Hematopoietic multipotent progenitor cell treated with erythropoietin and hydrocortisone succinate and interleukin-3 and kit ligand, for 6 days (in vitro differentiated cells): Measurements from ENCODE around the gene ENDOU.

Experiments used
- DNase-seq: peaks from one replicate; pipeline ENCODE4 v3.0.0-alpha.2; 2015

ENDOU gene

GRCh38 chr12:47755655-47756562, 30.6 kb upstream of the ENDOU start:
- no peak for DNase-seq

DNA sequence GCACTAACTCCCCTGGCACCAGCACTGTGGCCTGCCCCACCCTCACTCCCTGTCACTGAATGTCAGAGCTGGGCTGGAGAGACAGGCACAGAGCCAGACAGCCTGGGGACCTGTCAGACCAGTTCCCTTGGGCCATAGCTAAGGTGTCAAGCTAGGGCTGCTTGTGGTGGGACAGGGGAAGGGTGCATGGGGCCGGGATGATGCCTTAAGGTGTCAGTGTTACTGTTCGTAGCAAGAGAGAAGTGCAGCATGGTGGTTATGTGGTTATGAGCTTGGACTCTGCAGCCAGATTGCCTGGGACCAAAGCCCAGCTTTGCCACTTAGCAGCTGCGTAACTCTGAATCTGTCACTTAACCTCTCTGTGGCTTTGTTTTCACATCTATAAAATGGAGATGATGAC, 29.6 kb upstream of the ENDOU start:
- peak; percentile 44 for DNase-seq

DNA sequence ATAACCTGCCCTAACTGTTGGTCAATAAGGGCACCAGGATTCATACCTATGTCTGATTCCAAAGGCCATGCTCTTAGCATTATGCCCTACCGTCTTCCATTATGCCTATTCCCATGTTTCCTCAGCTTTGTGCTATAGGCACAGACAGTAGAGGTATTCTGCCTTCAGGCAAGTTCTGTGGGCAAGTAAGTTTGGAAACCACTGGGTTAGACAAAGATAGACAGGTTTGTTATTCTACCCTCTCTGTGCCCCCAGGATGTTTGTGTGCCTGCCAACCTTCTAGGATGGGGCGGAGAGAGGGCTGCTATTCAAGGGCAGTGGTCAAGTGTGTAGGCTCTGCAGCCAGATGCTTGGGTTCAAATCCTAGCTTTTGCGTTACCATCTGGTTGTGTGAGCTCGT, 28.8 kb upstream of the ENDOU start:
- no peak for DNase-seq

DNA sequence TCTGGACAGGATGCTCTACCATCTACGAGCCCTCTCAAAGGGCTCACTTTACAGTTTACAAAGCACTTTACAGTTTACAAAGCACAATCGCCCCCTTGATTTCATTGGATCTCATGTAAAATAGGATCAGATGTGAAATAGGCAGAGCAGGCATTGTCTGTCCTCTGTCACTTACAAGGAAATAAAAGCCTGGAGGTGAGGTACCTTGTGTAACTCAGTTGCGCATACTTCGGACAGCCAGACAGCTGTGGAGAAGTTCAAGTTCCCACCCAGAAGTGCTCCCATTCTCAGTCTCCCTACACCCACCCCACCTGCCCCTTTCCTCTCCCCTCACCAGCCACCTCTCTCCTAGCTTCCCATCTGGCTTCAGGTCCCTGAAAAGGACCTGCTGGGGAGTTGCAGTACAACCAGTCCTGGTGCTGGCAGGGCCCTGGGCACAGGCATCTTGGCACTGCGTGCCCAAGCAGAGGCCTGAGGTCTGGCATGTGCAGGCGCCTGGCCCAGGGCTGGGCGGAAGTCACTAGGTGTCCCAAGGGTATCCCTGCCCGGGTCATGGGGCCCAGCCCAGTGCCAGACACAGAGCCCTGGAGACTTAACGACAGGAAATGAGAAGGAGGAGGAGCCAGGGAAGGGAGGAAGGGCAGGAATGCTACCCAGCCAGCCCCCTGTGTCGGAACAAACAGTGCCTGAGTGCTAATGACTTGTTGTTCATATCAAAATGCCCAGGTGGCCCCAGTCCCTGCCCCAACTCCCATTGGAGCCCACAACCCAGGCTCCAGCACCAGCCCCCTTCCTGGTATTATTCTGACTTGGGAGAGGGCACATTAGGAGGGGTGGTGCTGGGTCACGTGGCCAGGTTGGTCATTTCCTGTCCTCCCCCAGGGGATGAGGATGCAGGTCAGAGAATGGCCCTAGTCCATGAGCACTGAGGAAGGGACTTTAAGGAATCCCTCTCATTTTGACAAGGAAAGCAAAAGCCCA, 28.0 kb upstream of the ENDOU start:
- DNase-seq: no peak

DNA sequence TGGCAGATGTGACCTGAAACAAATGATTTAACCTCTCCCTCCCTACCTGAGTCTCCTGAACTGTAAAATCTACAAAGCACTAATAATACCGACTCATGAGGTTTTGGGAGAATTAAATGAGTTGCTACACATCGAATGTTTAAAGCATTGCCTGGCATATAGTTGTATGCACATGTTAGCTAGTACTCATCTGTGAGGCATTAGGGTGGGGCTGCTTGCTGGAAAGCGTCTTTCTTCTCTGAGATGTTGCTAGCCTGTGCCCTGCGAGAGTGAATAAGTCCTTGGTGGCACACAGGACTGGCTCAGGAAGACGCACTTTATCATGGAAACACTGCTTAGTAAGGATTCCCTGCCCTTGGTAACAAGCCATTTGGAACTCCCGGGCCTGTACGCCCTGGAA, 27.3 kb upstream of the ENDOU start:
- DNase-seq: no peak

GRCh38 chr12:47752121-47752520, 26.8 kb upstream of the ENDOU start:
- DNase-seq: no peak

GRCh38 chr12:47751561-47751960, 26.3 kb upstream of the ENDOU start:
- no peak for DNase-seq

GRCh38 chr12:47750916-47751470, 25.7 kb upstream of the ENDOU start:
- no peak for DNase-seq

DNA sequence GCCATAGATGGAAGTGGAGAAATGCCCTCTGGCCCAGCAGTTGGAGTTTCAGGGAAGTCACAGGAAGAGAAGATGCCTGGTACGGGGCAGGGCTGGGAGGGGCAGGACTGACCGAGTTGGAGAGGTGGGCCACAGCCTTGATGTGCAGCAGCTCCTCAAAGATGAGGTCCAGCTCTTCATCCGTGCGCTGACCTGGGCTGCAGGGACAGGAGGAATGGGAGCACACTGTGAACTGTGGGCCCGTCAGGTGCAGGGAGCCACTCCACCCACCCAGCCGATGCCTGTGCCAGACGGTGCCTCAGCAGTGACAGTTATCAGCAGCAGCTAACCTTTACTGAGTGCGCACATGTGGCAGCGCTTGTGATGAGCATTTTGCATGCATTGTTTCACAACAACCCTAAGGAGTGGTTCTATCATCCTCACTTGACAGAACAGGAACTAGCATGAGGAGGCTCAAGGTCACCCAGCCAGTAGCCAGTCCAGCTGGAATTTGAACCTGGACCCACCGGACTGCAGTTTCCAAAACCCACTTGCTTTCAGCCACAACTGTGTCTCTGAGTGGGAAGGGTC, 25.0 kb upstream of the ENDOU start:
- DNase-seq: peak; percentile 26

DNA sequence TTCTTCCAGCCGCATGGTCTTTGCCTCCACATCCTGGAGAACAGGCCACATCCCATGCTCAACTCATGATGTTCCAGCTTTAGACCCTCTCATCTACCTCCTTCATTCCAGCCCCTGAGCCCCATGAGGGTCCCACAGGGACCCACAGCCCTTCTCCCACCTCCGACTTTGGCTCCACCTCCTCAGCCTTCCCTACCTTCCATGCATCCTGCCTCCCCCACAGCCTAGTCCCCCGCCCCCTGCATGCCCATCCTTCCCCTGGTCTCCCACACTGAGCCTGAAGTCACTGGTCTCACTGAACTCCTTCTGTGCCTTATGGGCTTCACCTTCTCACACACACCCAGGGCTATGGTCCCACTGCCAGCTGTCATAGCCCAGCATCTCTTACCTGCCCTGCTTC, 23.6 kb upstream of the ENDOU start:
- no peak for DNase-seq

DNA sequence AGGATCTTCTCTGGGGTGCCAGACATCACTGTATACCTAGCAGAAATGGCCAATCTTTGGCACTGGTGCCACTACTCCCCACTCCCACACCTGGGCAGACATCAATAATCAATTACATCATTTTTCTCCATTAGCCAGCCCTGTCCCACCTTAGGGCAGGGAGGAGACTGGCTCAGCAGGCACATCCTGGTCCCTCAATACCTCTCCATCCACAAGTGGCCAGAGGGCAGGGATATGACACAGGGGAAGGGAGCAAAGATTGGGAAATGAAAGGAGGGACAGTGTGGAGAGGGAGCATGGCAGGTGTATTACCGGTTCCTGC, 23.2 kb upstream of the ENDOU start:
- no peak for DNase-seq

GRCh38 chr12:47747596-47748506, 22.6 kb upstream of the ENDOU start:
- no peak for DNase-seq

DNA sequence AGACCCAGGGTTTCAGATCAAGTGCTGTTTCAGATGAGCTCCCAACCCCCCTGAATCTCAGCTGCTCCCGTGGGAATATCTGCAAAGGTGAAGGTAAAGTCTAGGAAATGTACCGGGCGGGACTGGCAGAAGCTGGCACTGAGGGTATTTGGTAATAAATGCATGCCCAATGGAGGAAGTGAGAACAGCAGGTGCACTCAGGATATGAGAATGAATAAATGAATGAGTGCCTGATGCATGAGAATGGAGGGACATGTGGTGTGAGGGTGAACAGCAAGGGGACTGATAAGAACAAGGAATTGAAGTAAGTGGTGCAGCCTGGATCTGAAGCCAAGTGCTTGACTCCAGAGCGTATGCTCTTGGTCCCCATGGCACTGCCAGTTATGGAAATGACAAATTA, 21.8 kb upstream of the ENDOU start:
- no peak for DNase-seq

- DNase-seq: no peak
Measured at GRCh38 chr12:47746523-47746922, 21.2 kb upstream of the ENDOU start.

GRCh38 chr12:47746073-47746472, 20.8 kb upstream of the ENDOU start:
- no peak for DNase-seq

GRCh38 chr12:47745485-47746041, 20.3 kb upstream of the ENDOU start:
- no peak for DNase-seq

DNA sequence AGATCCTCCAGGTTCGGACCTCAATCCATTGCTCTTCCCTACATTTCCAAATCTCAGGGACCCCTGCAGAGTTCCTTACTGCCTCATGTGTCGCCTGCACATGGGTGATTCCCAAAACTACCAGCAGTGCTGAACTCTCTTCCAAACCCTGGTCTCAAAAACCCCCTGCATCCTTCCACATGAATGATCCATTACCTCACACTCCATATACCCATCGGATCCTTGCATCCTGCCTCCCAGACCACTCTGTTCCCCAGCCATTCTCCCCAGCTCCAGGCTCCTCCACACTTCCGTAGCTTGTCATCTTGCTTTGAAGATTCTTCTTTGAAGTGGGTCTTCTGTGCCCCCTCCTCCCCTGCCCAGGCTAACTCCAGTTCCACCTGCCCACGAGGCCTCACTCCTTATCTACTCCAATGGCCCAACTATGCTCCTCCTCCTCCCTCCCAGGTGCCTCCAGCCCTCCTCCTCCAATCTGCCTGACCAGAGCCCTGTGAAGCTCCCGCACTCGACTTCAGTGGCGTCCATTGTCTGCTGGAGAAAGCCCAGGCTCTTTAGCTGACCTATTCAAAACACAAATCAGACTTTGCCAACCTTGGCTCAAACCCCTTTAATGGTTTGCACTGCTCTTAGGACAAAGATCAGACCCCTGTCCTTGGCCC, 19.6 kb upstream of the ENDOU start:
- no peak for DNase-seq

DNA sequence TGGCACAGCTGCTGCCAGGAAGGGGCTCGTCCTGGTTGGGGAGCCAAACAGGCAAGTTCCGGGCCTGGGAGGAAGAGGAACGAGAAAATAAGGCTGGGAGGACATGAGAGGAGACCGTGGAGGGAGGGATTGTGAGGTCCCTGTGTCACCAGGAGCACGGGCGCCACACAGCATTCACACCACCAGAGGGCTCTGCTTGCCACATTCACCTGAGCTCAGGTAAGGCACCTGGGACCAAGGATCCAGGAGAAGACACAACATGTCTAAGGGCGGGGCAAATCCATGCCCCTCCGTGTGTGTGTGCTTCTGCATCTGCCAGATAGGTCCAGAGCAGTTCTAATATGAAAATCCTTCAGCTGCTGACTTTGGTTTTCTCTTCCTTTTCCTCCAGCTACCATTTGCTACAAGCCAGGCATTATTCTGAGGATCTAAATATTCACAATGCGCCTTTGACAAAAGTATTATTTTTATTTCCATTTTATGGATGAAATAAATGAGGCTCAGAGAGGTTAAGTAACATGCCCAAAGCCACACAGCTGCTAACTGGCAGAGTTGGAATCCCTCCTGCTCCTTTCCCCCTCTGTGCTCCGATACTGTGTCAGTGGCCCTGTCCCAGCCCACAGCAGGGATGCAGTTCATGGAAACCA, 18.8 kb upstream of the ENDOU start:
- peak; percentile 43 for DNase-seq

- DNase-seq: no peak
Measured at GRCh38 chr12:47743311-47743860, 18.1 kb upstream of the ENDOU start.

- peak; percentile 67 for DNase-seq
Measured at GRCh38 chr12:47742253-47742825, 17.0 kb upstream of the ENDOU start.
